Neural cell (in vitro differentiated cells): ENCODE data around the gene LYSMD3. TPM values are rescaled to one million over a fixed set of nuclear protein-coding genes. Genes with fewer than 3 reads are reported as not detected.

Experiments
- H2AFZ ChIP-seq: fragments of 200-600, 300-800 bp; sonication (generic), shearing (Covaris generic); 2 replicates; pipeline ENCODE4 v1.6.0; 2014; ENCODE audit warnings: low read depth, mild to moderate bottlenecking, antibody characterized with exemption, low read length, moderate library complexity
- H3F3A ChIP-seq: fragments of 200-600 bp; shearing (Covaris generic); 2 replicates; pipeline ENCODE4 v1.6.1; 2016; ENCODE audit warnings: mild to moderate bottlenecking, moderate library complexity, mixed read lengths, antibody characterized with exemption, low read length; ENCODE audit not compliant: insufficient read depth, poor library complexity, severe bottlenecking
- H3K27ac ChIP-seq: fragments of 200-600, 300-800 bp; sonication (generic), shearing (Covaris generic); 2 replicates; pipeline ENCODE4 v1.5.1; 2014; ENCODE audit warnings: mild to moderate bottlenecking, low read length, moderate library complexity
- H3K27me3 ChIP-seq: fragments of 300-800, 200-600 bp; sonication (generic), shearing (Covaris generic); 2 replicates; pipeline ENCODE4 v1.6.0; 2014; ENCODE audit warnings: mild to moderate bottlenecking, low read depth, low read length, moderate library complexity; ENCODE audit not compliant: insufficient read depth
- H3K36me3 ChIP-seq: fragments of 300-800, 200-600 bp; sonication (generic), shearing (Covaris generic); 2 replicates; pipeline ENCODE4 v1.5.1; 2014; ENCODE audit warnings: mild to moderate bottlenecking, antibody characterized with exemption, low read length, moderate library complexity; ENCODE audit not compliant: insufficient read depth
- H3K4me2 ChIP-seq: fragments of 300-800, 200-600 bp; sonication (generic), shearing (Covaris generic); 2 replicates; pipeline ENCODE4 v1.6.0; 2014; ENCODE audit warnings: mild to moderate bottlenecking, low read length
- H3K4me3 ChIP-seq: fragments of 300-800, 200-600 bp; sonication (generic), shearing (Covaris generic); 2 replicates; pipeline ENCODE4 v1.5.1; 2014; ENCODE audit warnings: mild to moderate bottlenecking, low read length, moderate library complexity
- H3K79me2 ChIP-seq: fragments of 200-600 bp; shearing (Covaris generic); replicated peaks from 2 replicates; pipeline ENCODE4 v1.6.0; 2014; ENCODE audit warnings: mild to moderate bottlenecking, low read length, moderate library complexity; ENCODE audit not compliant: insufficient read depth
- H3K9ac ChIP-seq: fragments of 300-800, 200-600 bp; sonication (generic), shearing (Covaris generic); 2 replicates; pipeline ENCODE4 v1.6.1; 2016; ENCODE audit warnings: mild to moderate bottlenecking, low read length, mixed read lengths
- H3K9me2 ChIP-seq: fragments of 200-600 bp; shearing (Covaris generic); 2 replicates; pipeline ENCODE4 v1.6.1; 2016; ENCODE audit warnings: mild to moderate bottlenecking, low read length, mixed read lengths; ENCODE audit not compliant: insufficient read depth
- H3K9me3 ChIP-seq: fragments of 200-600, 300-800 bp; sonication (generic), shearing (Covaris generic); 2 replicates; pipeline ENCODE4 v1.6.1; 2016; ENCODE audit warnings: mild to moderate bottlenecking, mixed run types, low read length, moderate library complexity, mixed read lengths
- H4K20me1 ChIP-seq: fragments of 200-600 bp; shearing (Covaris generic); 2 replicates; pipeline ENCODE4 v1.6.1; 2016; ENCODE audit warnings: mild to moderate bottlenecking, mixed run types; ENCODE audit not compliant: insufficient read depth
- EP300 ChIP-seq: fragments of 450-650 bp; conservative IDR thresholded peaks from 2 replicates; pipeline ENCODE4 v1.6.1; 2014; ENCODE audit warnings: antibody characterized with exemption, mild to moderate bottlenecking, moderate library complexity; ENCODE audit not compliant: poor library complexity, severe bottlenecking
- EZH2 ChIP-seq: fragments of 200-600, 300-800 bp; shearing (Covaris generic), sonication (generic); IDR thresholded peaks from 2 replicates; pipeline ENCODE4 v1.6.1; 2014; ENCODE audit warnings: antibody characterized with exemption, low read length, borderline replicate concordance, mild to moderate bottlenecking; ENCODE audit not compliant: insufficient read depth, poor library complexity, severe bottlenecking
- MXI1 ChIP-seq: fragments of 450-650 bp; conservative IDR thresholded peaks from 2 replicates; pipeline ENCODE4 v1.6.1; 2014; ENCODE audit warnings: antibody characterized with exemption, mild to moderate bottlenecking; ENCODE audit not compliant: poor library complexity, severe bottlenecking
- POLR2AphosphoS5 ChIP-seq: IDR thresholded peaks from 2 replicates; pipeline ENCODE4 v1.6.1; 2012
- RAD21 ChIP-seq: fragments of 450-650 bp; conservative IDR thresholded peaks from 2 replicates; pipeline ENCODE4 v1.6.1; 2014; ENCODE audit warnings: antibody characterized with exemption, mild to moderate bottlenecking, moderate library complexity
- SMC3 ChIP-seq: fragments of 450-650 bp; conservative IDR thresholded peaks from 2 replicates; pipeline ENCODE4 v1.6.1; 2014; ENCODE audit warnings: antibody characterized with exemption, mild to moderate bottlenecking, moderate library complexity; ENCODE audit not compliant: poor library complexity
- TAF1 ChIP-seq: IDR thresholded peaks from 2 replicates; pipeline ENCODE4 v1.6.1; 2012; ENCODE audit warnings: low read depth
- polyA plus RNA-seq: library from polyadenylated mRNA; depleted of rRNA; stranded (reverse); fragments of >200 nt; gene quantifications from 2 replicates; pipeline ENCODE4 v1.2.3, GENCODE V29; 2014
- TF ChIP-seq, protein P1 (sequence below): fragments of 450-650 bp; IDR thresholded peaks from 2 replicates; pipeline ENCODE4 v1.5.1; 2014; ENCODE audit warnings: antibody characterized with exemption, mild to moderate bottlenecking, moderate library complexity; ENCODE audit not compliant: poor library complexity, severe bottlenecking
- TF ChIP-seq, protein P2 (sequence below): IDR thresholded peaks from 2 replicates; pipeline ENCODE4 v1.6.1; 2012; ENCODE audit warnings: borderline replicate concordance

LYSMD3 gene
- polyA plus RNA-seq, 1 donor from 2014 or later = 11.1 TPM

DNA sequence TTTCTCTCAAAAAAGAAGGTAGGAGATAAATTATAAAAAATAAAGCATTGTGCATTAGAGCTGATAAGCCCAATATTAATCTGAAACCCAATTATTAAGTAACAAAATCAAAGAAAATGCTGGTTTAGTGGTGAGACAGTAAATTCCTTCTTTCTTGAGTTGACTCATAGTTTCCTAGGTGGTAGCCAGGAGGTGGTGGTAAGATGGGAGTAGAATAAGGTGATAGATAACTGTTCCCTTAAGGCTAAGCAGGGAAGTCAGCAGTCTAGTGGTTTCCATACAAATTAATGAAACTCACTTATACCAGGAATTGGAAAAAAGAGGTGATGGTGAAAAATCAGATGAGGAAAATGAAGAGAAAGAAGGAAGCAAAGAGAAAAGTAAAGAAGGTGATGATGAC is 23.2 kb downstream of the LYSMD3 start:
- Histone ChIP-seq H3K36me3 (no peaks in the 10 kb centered on the region), H3K4me2 (no peak overlapping the region), H3K9ac (no peak overlapping the region), H3K79me2 (no peaks in the 10 kb centered on the region), H2AFZ (no peak overlapping the region), H3K9me3 (no peaks in the 10 kb centered on the region), H3K27me3 (no peaks in the 10 kb centered on the region), H4K20me1 (no peaks in the 10 kb centered on the region), H3K27ac (no peak overlapping the region), H3K4me3 (no peak overlapping the region), H3K9me2 (no peaks in the 10 kb centered on the region), H3F3A (no peaks in the 10 kb centered on the region)
- TF ChIP-seq RAD21 = no peak
- no peak for TF ChIP-seq EP300
- no peak for TF ChIP-seq POLR2AphosphoS5
- no peak for TF ChIP-seq SMC3
- no peak for TF ChIP-seq MXI1
- TF ChIP-seq EZH2 = no peak
- TF ChIP-seq, protein P1, sequence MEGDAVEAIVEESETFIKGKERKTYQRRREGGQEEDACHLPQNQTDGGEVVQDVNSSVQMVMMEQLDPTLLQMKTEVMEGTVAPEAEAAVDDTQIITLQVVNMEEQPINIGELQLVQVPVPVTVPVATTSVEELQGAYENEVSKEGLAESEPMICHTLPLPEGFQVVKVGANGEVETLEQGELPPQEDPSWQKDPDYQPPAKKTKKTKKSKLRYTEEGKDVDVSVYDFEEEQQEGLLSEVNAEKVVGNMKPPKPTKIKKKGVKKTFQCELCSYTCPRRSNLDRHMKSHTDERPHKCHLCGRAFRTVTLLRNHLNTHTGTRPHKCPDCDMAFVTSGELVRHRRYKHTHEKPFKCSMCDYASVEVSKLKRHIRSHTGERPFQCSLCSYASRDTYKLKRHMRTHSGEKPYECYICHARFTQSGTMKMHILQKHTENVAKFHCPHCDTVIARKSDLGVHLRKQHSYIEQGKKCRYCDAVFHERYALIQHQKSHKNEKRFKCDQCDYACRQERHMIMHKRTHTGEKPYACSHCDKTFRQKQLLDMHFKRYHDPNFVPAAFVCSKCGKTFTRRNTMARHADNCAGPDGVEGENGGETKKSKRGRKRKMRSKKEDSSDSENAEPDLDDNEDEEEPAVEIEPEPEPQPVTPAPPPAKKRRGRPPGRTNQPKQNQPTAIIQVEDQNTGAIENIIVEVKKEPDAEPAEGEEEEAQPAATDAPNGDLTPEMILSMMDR = no peak
- no peak for TF ChIP-seq TAF1
- TF ChIP-seq, protein P2, sequence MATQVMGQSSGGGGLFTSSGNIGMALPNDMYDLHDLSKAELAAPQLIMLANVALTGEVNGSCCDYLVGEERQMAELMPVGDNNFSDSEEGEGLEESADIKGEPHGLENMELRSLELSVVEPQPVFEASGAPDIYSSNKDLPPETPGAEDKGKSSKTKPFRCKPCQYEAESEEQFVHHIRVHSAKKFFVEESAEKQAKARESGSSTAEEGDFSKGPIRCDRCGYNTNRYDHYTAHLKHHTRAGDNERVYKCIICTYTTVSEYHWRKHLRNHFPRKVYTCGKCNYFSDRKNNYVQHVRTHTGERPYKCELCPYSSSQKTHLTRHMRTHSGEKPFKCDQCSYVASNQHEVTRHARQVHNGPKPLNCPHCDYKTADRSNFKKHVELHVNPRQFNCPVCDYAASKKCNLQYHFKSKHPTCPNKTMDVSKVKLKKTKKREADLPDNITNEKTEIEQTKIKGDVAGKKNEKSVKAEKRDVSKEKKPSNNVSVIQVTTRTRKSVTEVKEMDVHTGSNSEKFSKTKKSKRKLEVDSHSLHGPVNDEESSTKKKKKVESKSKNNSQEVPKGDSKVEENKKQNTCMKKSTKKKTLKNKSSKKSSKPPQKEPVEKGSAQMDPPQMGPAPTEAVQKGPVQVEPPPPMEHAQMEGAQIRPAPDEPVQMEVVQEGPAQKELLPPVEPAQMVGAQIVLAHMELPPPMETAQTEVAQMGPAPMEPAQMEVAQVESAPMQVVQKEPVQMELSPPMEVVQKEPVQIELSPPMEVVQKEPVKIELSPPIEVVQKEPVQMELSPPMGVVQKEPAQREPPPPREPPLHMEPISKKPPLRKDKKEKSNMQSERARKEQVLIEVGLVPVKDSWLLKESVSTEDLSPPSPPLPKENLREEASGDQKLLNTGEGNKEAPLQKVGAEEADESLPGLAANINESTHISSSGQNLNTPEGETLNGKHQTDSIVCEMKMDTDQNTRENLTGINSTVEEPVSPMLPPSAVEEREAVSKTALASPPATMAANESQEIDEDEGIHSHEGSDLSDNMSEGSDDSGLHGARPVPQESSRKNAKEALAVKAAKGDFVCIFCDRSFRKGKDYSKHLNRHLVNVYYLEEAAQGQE = no peak

DNA sequence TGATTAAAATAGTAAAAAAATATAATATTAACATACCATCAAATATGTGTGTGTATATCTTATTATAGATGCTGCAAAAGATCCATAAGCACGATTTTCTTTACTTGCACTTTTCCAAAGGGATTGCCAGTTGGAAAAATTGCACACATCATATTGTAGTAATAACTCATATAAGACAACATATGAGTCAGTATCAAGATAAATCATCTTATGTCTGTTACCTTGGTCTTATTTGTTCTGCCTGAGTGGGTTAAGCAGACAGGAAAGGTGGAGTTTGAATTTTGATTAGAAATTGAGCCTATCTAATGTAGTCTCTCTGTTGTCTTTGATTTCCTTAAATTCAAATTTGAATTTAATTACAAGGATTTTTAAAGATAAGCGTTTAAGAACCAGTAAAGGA is 24.6 kb downstream of the LYSMD3 start:
- H3K9me3 ChIP-seq = no peaks in the 10 kb centered on the region

More for the DNA sequence above, 24.6 kb downstream of the LYSMD3 start:
- no peaks in the 10 kb centered on the region for H3K79me2 ChIP-seq
- no peaks in the 10 kb centered on the region for H3K36me3 ChIP-seq
- no peak for TF ChIP-seq POLR2AphosphoS5
- TF ChIP-seq TAF1 = no peak
- TF ChIP-seq, protein P2 = no peak
- no peak for TF ChIP-seq EZH2
- TF ChIP-seq EP300 = no peak
- TF ChIP-seq, protein P1 = no peak
- no peak for TF ChIP-seq RAD21
- TF ChIP-seq MXI1 = no peak
- no peak for TF ChIP-seq SMC3
- no peak overlapping the region for H3K27ac ChIP-seq
- H3K27me3 ChIP-seq = no peaks in the 10 kb centered on the region
- H3F3A ChIP-seq = no peaks in the 10 kb centered on the region
- no peak overlapping the region for H3K4me3 ChIP-seq
- no peaks in the 10 kb centered on the region for H3K9me2 ChIP-seq
- no peaks in the 10 kb centered on the region for H4K20me1 ChIP-seq
- no peak overlapping the region for H3K9ac ChIP-seq
- no peak overlapping the region for H2AFZ ChIP-seq
- H3K4me2 ChIP-seq = no peak overlapping the region
